Stimulated activated CD8-positive, alpha-beta memory T cell treated with anti-CD3 and anti-CD28 coated beads, Interleukin-12 subunit alpha, Interleukin-12 subunit beta, amount 100 ng/mL, for 24 hours (primary cell): ENCODE data around the gene TPSB2.

ENCODE experiments used
- DNase-seq: peaks from one replicate; pipeline ENCODE4 v3.0.0-alpha.2; 2020; ENCODE audit errors: extremely low read depth

TPSB2 gene

DNA sequence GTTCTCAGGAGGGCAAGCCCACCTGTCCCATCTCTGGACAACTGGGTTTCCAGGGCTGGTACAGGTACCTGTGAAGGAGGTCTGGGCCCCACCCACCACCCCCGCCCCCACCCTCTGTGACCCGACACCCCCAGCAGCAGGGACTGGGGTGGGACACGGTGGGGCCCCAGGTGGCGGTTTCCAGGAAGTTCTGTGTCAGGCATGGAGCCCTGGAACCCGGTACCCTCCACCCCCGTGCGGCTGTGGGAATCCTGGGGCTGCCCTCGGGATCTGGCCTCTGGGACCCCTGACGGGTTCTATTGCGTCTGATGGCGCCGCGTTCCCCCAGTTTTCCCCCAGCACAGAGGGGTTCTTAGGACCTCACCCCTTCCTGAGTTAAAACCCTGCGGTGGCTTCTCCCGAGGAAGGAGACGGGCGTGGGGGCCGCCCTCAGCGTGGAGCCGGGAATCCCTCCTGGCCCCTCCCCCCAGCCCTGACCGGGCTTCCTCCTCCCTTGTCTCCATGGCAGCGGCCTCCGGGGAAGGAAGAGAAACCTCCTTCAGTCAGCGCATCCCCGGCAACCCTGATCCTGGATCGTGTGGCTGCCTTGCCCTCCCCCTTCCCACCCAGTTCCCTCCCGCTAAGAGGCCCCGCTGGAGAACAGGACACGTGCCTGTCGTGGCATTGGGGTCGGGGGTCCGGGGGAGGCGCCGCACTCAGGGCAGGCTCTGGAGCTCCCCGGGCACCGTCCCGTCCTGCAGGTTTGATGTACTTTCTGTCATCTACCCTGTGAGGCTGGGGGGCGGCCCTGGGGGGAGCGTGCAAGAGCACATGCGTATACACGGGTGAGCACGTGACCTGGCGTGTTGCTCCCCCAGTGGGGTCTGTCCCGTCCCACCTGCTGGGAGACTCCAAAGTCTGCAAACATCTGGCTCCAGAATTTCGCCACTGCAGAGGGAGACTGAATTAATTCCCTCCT, 46.8 kb downstream of the TPSB2 start:
- no peak for DNase-seq

DNA sequence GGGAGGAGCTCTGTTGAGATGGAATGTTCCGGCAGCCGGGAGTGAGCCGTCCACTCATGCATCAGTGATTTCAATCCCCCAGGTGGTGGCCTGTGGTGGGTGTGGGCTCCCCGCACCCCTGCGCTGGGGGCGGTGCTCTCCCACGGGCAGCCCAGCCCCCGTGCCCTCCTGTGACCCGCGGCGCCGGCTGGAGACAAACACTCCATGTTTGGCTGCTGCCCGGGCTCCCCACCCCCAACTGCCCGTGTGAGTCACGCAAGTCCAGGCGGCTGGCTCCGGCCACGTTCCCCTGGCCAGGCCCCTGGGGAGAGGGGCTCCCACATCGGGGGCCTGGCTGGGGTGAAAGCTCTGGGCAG, 47.7 kb downstream of the TPSB2 start:
- no peak for DNase-seq

DNA sequence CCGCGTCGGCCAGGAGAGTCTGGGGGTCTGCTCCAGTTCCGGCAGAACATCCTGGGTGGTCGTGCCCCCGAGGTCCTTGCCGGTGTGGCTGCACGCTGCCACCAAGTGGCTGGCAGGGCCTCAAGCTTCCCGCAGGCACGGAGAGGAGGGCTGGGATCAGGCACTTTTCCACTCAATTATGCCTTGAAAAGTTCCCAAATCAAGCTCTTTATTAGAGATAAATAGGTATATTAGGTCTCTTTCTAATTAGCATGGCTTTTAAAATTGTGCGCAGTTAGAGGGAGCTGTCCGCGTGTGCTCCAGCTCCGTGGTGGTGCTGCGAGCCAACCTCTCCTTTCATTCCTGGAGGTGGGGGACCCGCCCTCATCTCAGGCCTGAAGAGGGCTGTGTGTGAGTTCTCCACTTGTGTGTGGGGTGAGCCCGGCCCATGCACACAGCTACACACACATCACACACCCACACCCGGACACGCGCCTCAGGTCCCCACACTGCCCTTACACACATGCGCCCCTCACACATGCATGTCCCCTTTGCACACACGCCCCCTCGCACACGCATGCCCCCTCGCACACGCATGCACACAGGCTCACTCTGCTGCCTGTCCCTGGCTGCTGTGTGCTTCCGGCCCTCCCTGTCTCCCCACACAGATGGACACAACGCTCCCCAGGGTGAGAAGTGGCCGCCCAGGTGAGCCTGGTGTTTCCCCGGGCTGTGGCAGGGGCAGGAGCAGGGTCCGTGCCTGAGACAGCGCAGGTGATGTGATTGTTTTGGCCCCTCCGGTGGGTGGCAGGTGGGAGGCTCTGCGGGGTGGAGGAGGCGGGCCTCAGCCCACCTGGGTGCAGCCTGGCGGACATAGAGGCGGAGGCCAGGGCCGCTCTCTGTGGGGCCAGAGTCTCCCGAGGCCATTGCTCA, 48.3 kb downstream of the TPSB2 start:
- DNase-seq: no peak

DNA sequence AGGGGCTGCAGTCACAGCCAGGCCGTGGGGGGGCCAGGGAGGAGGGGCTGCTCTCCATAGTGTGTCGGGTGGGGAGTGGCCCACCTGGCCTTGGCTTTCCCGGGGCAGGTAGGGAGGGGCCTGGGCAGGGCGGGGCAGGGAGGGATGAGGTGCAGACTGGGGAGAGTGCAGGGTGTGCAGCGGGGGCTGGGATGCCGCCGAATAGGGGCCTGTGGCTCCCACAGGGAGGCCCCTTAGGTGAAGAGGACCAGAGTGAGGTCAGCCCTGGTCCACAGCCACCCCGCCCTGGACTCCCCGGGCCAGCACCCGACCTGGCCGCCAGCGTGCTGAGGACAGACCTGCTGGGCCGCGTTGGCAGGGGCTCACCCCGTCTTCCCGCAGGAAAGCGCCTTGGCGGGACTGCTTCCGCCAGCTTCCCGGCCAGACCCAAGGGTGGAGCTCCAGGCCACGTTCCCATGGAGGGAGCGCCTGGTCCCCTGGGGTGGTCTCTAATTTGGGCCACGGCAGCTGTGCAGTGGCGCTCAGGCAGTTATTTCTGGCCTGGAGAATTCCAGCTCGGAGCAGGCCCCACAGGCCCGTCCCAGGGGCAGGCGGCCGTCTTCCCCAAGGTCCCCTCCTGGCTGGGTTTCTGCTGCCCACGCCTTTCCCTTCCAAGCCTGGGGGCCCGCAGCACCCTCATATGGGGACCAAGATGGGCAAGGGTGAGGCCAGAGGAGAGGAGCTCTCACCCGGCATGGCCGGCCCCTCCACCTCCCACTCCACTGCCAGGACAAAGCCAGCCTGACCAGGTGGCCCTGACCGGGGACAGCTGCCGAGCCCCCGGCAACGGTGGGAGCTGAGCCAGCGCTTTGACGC, 49.2 kb downstream of the TPSB2 start:
- DNase-seq: no peak
